SK-N-SH (cell line): Measurements from ENCODE around the gene MAST2. TPM values are rescaled to one million over a fixed set of nuclear protein-coding genes. Genes with fewer than 3 reads are reported as not detected.

Source experiments
- CTCF ChIA-PET: fragments of 300-600, 350-600 bp; formaldehyde crosslinking; extraction: SDS; loops from one replicate; lab custom pipeline; 2021; lab: Yijun Ruan, JAX
- POLR2A ChIA-PET: fragments of 350-600 bp; sonication (Branson Sonifier 250); formaldehyde crosslinking; extraction: SDS; loops from one replicate; lab custom pipeline; 2020; ENCODE audit warnings: antibody characterized with exemption, inconsistent platforms; lab: Yijun Ruan, JAX
- DNase-seq: peaks from one replicate; pipeline ENCODE4 v3.0.0; 2012
- H2AFZ ChIP-seq: fragments of 200-600 bp; sonication (generic); 2 replicates; pipeline ENCODE4 v1.8.1; 2016; ENCODE audit warnings: antibody characterized with exemption, mild to moderate bottlenecking, low read depth
- H3F3A ChIP-seq: fragments of 200-600 bp; sonication (generic); replicated peaks from 2 replicates; pipeline ENCODE3; 2016; ENCODE audit warnings: antibody characterized with exemption, mild to moderate bottlenecking; ENCODE audit not compliant: insufficient read depth
- H3K27ac ChIP-seq, 2 experiments: fragments of 200-500 bp in 1 of 2; fragments of 200-600 bp in 1 of 2; sonication (Bioruptor generic) in 1 of 2; sonication (generic), shearing (Covaris generic) in 1 of 2; 2 replicates each; pipeline versions ENCODE4 v1.5.1 to v1.6.1; 2014 to 2016; ENCODE audit warnings: low read depth in 2 of 2, inconsistent platforms in 1 of 2, low read length in 1 of 2, mild to moderate bottlenecking in 1 of 2, mixed read lengths in 1 of 2
- H3K27me3 ChIP-seq: fragments of 200-600 bp; sonication (generic), shearing (Covaris generic); 2 replicates; pipeline ENCODE4 v1.6.1; 2016; ENCODE audit warnings: mixed run types; ENCODE audit not compliant: insufficient read depth
- H3K36me3 ChIP-seq, 2 experiments: fragments of 200-500 bp in 1 of 2; fragments of 200-600 bp in 1 of 2; sonication (Bioruptor generic) in 1 of 2; sonication (generic) in 1 of 2; replicated peaks in 1 of 2; 2 replicates each; pipeline versions ENCODE3 to v1.5.1; 2014 to 2016; ENCODE audit warnings: low read length in 1 of 2, mild to moderate bottlenecking in 1 of 2; ENCODE audit not compliant: insufficient read depth in 2 of 2, control insufficient read depth in 1 of 2
- H3K4me1 ChIP-seq, 2 experiments: fragments of 200-500 bp in 1 of 2; fragments of 200-600 bp in 1 of 2; sonication (Bioruptor generic) in 1 of 2; sonication (generic), shearing (Covaris generic) in 1 of 2; 2 replicates each; pipeline versions ENCODE4 v1.5.1 to v1.6.1; 2014 to 2016; ENCODE audit warnings: low read depth in 1 of 2, low read length in 1 of 2, mixed run types in 1 of 2; ENCODE audit not compliant: insufficient read depth in 2 of 2, control insufficient read depth in 1 of 2
- H3K4me2 ChIP-seq: fragments of 200-600 bp; sonication (generic), shearing (Covaris generic); 2 replicates; pipeline ENCODE4 v1.6.1; 2017; ENCODE audit warnings: mixed run types
- H3K4me3 ChIP-seq, 2 experiments: fragments of 200-500 bp in 1 of 2; fragments of 200-600 bp in 1 of 2; sonication (Bioruptor generic) in 1 of 2; sonication (generic), shearing (Covaris generic) in 1 of 2; 2 replicates each; pipeline versions ENCODE4 v1.5.1 to v1.8.1; 2014 to 2016; ENCODE audit warnings: low read depth in 2 of 2, inconsistent platforms in 1 of 2, low read length in 1 of 2, mild to moderate bottlenecking in 1 of 2, mixed read lengths in 1 of 2, moderate library complexity in 1 of 2
- H3K79me2 ChIP-seq: fragments of 200-600 bp; sonication (generic); 2 replicates; pipeline ENCODE4 v1.8.1; 2017; ENCODE audit warnings: mild to moderate bottlenecking; ENCODE audit not compliant: insufficient read depth
- H3K9ac ChIP-seq: fragments of 200-600 bp; sonication (generic); 2 replicates; pipeline ENCODE4 v1.6.1; 2017; ENCODE audit warnings: mixed run types
- H3K9me2 ChIP-seq: fragments of 200-600 bp; sonication (generic); 2 replicates; pipeline ENCODE4 v1.6.1; 2017; ENCODE audit warnings: mixed run types
- H3K9me3 ChIP-seq: fragments of 200-600 bp; sonication (generic); 2 replicates; pipeline ENCODE4 v1.6.1; 2017; ENCODE audit warnings: mixed run types, mild to moderate bottlenecking, moderate library complexity
- H4K20me1 ChIP-seq: fragments of 200-600 bp; sonication (generic); 2 replicates; pipeline ENCODE4 v1.6.1; 2017; ENCODE audit warnings: mild to moderate bottlenecking, mixed run types; ENCODE audit not compliant: insufficient read depth
- CHD2 ChIP-seq: fragments of 150-350 bp; IDR thresholded peaks from 2 replicates; pipeline ENCODE4 v1.6.1; 2018; ENCODE audit warnings: low read length; ENCODE audit not compliant: partially characterized antibody
- EZH2phosphoT487 ChIP-seq: fragments of 200-600 bp; sonication (generic); IDR thresholded peaks from 2 replicates; pipeline ENCODE4 v1.6.1; 2017; ENCODE audit warnings: low read depth, mixed run types, mild to moderate bottlenecking, antibody characterized with exemption, moderate library complexity, borderline replicate concordance
- GATA2 ChIP-seq: sonication (generic); formaldehyde crosslinking; IDR thresholded peaks from 2 replicates; pipeline ENCODE4 v1.5.0; 2020; ENCODE audit warnings: mild to moderate bottlenecking, missing genetic modification reagents
- JUND ChIP-seq: IDR thresholded peaks from 2 replicates; pipeline ENCODE4 v1.4.0; 2012
- RCOR1 ChIP-seq: fragments of 150-350 bp; IDR thresholded peaks from 2 replicates; pipeline ENCODE4 v1.6.1; 2017; ENCODE audit warnings: antibody characterized with exemption, low read length
- TAF1 ChIP-seq: IDR thresholded peaks from 2 replicates; pipeline ENCODE4 v1.6.1; 2012; ENCODE audit warnings: low read depth, mild to moderate bottlenecking, low read length, moderate library complexity, borderline replicate concordance
- TCF12 ChIP-seq: IDR thresholded peaks from 2 replicates; pipeline ENCODE4 v1.4.0; 2012
- TEAD4 ChIP-seq: IDR thresholded peaks from 2 replicates; pipeline ENCODE4 v1.4.0; 2012; ENCODE audit warnings: mild to moderate bottlenecking, borderline replicate concordance; ENCODE audit not compliant: insufficient read depth
- YY1 ChIP-seq: IDR thresholded peaks from 2 replicates; pipeline ENCODE4 v1.4.0; 2012; ENCODE audit warnings: low read depth, mild to moderate bottlenecking
- WGBS: methylation state at CpG from one replicate; pipeline ENCODE4 v1.1.6; 2017; ENCODE audit warnings: low lambda C conversion rate; 5-methylcytosine and 5-hydroxymethylcytosine counted together
- polyA plus RNA-seq, 3 experiments: library from polyadenylated mRNA; depleted of rRNA; stranded (reverse); fragments of >200 nt; gene quantifications; 2 replicates each; pipeline ENCODE4 v1.2.3, GENCODE V29; 2012
- TF ChIP-seq, protein P1 (sequence below): IDR thresholded peaks from 2 replicates; pipeline ENCODE4 v1.6.1; 2012; ENCODE audit warnings: mild to moderate bottlenecking, low read depth, low read length, moderate library complexity
- TF ChIP-seq, protein P2 (sequence below): fragments of 200-600 bp; sonication (generic); IDR thresholded peaks from 2 replicates; pipeline ENCODE4 v1.6.1; 2017; ENCODE audit warnings: antibody characterized with exemption, mild to moderate bottlenecking, moderate library complexity
- TF ChIP-seq, protein P3 (sequence below): fragments of 150-350 bp; IDR thresholded peaks from 2 replicates; pipeline ENCODE4 v1.6.1; 2016; ENCODE audit warnings: mild to moderate bottlenecking, low read depth, low read length

The MAST2 gene
- polyA plus RNA-seq, 1 of the 3 experiments (the other 2 are of a cell fraction): 53.4 TPM

DNA sequence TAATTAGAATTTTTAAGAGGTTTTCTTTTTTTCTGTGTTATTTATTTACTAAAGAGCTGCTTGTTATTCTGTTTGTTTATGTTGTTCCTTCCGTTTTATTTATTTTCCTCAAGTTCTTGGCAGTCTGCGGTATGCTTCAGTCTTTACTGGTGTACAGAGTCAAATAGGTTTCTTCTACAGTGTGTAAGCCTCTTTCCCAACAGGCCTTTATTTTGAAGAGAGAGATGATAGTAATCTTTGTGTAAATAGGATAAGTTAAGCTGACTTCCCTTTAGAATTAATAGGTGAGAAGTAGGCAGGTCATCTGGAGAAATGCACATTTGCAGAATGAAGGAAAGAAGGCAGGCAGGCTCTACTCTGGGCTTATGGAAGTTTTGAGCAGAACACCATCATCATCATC, 23.8 kb downstream of the MAST2 start:
- no peaks in the 10 kb centered on the region for H3K9me3 ChIP-seq
- H3K27me3 ChIP-seq: no peaks in the 10 kb centered on the region
- POLR2A ChIA-PET: no interaction called here
- peaks cover 0 to 30% of the 10 kb centered on the region in 2 experiments for H3K36me3 ChIP-seq
- H3K4me3 ChIP-seq: no peak overlapping the region
- H3K4me2 ChIP-seq: no peak overlapping the region
- no peak for DNase-seq
- H3K27ac ChIP-seq: no peak overlapping the region
- no peaks in the 10 kb centered on the region for H3K4me1 ChIP-seq
- H3K9me2 ChIP-seq: no peaks in the 10 kb centered on the region
- H3F3A ChIP-seq: peaks cover 2% of the 10 kb centered on the region
- no peak overlapping the region for H3K9ac ChIP-seq
- peaks cover 20% of the 10 kb centered on the region for H3K79me2 ChIP-seq
- no peak overlapping the region for H2AFZ ChIP-seq
- CTCF ChIA-PET: no interaction called here
- TF ChIP-seq GATA2 (CRISPR knock-in tag) (no peak), CHD2 (no peak), TAF1 (no peak), YY1 (no peak), EZH2phosphoT487 (no peak), TEAD4 (no peak), TCF12 (no peak), RCOR1 (no peak), JUND (no peak)
- TF ChIP-seq, protein P1, sequence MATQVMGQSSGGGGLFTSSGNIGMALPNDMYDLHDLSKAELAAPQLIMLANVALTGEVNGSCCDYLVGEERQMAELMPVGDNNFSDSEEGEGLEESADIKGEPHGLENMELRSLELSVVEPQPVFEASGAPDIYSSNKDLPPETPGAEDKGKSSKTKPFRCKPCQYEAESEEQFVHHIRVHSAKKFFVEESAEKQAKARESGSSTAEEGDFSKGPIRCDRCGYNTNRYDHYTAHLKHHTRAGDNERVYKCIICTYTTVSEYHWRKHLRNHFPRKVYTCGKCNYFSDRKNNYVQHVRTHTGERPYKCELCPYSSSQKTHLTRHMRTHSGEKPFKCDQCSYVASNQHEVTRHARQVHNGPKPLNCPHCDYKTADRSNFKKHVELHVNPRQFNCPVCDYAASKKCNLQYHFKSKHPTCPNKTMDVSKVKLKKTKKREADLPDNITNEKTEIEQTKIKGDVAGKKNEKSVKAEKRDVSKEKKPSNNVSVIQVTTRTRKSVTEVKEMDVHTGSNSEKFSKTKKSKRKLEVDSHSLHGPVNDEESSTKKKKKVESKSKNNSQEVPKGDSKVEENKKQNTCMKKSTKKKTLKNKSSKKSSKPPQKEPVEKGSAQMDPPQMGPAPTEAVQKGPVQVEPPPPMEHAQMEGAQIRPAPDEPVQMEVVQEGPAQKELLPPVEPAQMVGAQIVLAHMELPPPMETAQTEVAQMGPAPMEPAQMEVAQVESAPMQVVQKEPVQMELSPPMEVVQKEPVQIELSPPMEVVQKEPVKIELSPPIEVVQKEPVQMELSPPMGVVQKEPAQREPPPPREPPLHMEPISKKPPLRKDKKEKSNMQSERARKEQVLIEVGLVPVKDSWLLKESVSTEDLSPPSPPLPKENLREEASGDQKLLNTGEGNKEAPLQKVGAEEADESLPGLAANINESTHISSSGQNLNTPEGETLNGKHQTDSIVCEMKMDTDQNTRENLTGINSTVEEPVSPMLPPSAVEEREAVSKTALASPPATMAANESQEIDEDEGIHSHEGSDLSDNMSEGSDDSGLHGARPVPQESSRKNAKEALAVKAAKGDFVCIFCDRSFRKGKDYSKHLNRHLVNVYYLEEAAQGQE: no peak
- TF ChIP-seq, protein P2, sequence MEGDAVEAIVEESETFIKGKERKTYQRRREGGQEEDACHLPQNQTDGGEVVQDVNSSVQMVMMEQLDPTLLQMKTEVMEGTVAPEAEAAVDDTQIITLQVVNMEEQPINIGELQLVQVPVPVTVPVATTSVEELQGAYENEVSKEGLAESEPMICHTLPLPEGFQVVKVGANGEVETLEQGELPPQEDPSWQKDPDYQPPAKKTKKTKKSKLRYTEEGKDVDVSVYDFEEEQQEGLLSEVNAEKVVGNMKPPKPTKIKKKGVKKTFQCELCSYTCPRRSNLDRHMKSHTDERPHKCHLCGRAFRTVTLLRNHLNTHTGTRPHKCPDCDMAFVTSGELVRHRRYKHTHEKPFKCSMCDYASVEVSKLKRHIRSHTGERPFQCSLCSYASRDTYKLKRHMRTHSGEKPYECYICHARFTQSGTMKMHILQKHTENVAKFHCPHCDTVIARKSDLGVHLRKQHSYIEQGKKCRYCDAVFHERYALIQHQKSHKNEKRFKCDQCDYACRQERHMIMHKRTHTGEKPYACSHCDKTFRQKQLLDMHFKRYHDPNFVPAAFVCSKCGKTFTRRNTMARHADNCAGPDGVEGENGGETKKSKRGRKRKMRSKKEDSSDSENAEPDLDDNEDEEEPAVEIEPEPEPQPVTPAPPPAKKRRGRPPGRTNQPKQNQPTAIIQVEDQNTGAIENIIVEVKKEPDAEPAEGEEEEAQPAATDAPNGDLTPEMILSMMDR: no peak
- TF ChIP-seq, protein P3, sequence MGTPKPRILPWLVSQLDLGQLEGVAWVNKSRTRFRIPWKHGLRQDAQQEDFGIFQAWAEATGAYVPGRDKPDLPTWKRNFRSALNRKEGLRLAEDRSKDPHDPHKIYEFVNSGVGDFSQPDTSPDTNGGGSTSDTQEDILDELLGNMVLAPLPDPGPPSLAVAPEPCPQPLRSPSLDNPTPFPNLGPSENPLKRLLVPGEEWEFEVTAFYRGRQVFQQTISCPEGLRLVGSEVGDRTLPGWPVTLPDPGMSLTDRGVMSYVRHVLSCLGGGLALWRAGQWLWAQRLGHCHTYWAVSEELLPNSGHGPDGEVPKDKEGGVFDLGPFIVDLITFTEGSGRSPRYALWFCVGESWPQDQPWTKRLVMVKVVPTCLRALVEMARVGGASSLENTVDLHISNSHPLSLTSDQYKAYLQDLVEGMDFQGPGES: no peak
- 96% methylated on average over 2 of the region's 2 CpGs for WGBS
- H4K20me1 ChIP-seq: no peaks in the 10 kb centered on the region
